HFF-Myc (cell line): ENCODE results near the gene LRP1-AS.
"Not testable (repeated sequence)": the region's sequence is repeated elsewhere in the genome, so short reads cannot be mapped to it uniquely, and the experiment has no call there.

Source experiments
- DNase-seq: peaks from one replicate; pipeline ENCODE4 v3.0.0-alpha.2; 2011; ENCODE audit warnings: low read depth; ENCODE audit errors: extremely low read depth
- H3K4me3 ChIP-seq: replicated peaks from 2 replicates; pipeline ENCODE4 v1.5.1; 2011; ENCODE audit warnings: low read depth, mild to moderate bottlenecking, control low read depth, low read length
- CTCF ChIP-seq: IDR thresholded peaks from 2 replicates; pipeline ENCODE4 v1.5.1; 2012; ENCODE audit warnings: mild to moderate bottlenecking, low read depth, low read length, control low read depth; ENCODE audit errors: missing control alignments

The LRP1-AS gene

GRCh38 chr12:57126061-57126460 lies 21.4 kb downstream of the LRP1-AS start:
- no peak for TF ChIP-seq CTCF
- no peak overlapping the region for H3K4me3 ChIP-seq
- no peak for DNase-seq

DNA sequence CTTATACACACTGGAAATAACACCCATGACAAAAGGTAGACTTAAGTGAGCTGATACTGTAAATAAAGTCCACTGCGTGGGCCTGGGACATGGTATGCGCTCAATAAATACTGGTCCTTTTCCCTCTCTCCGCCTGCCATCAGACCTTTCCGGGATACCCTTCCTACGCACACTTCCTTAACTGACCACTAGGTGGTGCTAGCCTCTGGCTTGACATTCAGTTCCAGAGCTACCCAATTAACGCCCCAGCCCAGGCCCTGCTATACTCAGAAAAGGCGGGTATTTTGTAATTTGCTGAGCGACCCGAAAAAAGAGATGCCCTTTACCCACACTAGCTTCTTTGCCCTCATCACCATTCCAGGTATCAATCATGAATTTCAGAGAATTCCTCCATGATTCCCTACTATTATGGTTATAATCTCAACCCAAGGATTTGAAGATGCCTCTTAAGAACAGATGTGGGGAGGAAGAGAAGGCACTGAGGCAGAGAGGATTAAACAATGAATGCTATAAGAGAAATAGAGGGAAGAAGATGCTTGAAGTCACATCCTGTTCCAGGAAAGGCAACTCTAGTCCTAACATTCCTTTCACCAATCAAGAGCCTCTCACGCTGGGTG lies 23.1 kb downstream of the LRP1-AS start:
- H3K4me3 ChIP-seq, result no peak overlapping the region
- DNase-seq, result peak; percentile 78
- TF ChIP-seq CTCF, result peak; percentile 97

DNA sequence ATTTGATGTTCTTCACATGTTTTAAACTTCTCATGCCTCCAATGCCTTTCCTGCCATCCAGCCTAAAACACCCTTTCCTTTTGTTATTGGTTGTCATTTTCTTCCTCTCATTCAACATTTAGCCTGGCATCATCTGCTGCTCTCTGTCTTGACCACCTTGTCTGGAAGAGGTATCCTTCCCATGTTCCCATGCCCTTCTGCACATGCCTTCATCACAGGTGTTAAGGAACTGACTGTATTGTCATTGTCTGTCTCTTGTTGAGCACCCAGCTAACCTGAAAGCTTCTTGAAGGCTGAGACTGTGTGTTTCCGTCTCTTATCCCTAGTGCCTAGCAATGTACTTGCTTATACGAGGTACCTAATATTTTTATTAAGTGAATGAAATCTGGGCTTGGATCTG lies 23.6 kb downstream of the LRP1-AS start:
- DNase-seq, result no peak
- H3K4me3 ChIP-seq, result no peak overlapping the region
- no peak for TF ChIP-seq CTCF

DNA sequence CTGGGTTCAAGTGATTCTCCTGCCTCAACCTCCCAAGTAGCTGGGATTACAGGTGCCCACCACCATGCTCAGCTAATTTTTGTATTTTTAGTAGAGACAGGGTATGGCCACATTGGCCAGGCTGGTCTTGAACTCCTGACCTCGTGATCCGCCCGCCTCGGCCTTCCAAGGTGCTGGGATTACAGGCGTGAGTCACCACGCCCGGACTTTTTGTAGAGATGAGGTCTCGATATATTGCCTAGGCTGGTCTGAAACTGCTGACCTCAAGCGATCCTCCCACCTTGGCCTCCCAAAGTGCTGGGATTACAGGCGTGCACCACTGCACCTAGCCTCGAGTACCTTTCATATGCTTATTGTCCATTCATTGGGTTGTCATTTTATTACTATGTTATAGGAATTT lies 26.7 kb downstream of the LRP1-AS start:
- DNase-seq, H3K4me3 ChIP-seq: not testable (repeated sequence)

DNA sequence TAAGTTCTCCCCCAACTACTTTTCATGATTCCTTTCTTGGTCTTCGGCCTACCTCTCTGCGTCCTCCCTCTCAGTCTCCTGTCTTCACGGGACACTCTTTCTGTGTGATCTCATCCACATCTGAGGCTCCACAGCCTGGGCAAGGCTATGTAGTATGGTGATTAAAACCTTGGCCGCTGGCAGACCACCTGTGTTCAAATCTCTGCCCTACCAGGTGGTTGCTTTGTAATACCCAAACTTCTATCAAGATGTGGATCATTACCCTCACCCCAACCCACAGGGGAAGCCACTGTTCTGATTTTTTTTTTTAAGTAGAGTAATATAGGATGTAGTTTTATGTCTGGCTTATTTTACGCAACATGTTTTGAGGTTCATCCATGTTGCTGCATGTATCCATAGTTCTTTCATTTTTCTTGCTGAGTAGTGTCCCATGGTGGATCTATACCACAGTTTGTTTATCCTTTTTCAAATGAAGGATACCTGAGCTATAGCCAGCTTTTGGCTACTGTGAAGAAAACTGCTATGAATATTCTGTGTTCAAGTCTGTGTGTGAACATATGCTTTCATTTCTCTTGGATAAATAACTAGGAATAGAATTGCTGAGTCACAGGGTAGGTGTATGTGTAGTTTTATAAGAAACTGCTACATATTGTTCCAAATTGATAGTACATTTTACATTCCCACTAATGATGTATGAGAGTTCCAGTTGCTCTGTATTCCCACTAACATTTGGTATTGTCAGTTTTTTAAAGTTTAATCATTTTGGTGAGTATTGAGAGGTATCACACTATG lies 27.9 kb downstream of the LRP1-AS start:
- DNase-seq, result no peak
- TF ChIP-seq CTCF, result no peak
- no peak overlapping the region for H3K4me3 ChIP-seq

- H3K4me3 ChIP-seq, result no peak overlapping the region
- no peak for TF ChIP-seq CTCF
- no peak for DNase-seq
Measured at GRCh38 chr12:57118711-57119271, 28.6 kb downstream of the LRP1-AS start.

DNA sequence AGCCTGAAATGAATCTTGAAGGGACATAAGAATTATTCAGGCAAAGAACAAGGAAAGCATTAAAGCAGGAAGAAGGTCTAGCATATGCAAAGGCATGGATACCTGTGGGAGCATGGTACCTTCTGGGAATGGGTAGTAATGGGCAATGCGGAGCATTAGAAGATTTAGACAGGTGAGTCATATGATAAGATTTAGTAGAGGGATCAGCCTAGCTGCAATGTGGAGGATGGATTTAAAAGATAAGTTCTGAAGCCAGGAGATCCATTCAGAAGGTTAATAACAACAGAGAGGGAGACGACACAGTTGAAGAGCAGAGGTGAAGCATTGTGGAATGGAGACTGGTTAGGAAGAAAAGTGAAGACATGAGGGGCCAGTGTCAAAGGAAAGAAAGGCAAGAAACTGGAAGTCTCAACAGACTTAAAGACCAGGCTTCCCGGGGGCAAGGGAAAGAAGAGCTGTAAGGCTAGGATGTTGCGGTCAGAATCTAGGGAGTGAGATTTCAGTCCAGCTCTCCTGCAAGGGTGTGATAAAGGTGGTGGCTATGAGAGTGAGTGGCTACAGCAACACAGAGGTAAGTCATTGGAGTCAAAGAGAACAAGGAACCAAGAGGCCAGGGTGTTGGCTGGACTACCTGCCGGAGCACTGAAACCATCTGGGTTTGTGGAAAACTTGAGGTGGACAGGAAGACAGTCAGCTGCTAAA lies 30.7 kb downstream of the LRP1-AS start:
- DNase-seq, result no peak
- no peak for TF ChIP-seq CTCF
- no peak overlapping the region for H3K4me3 ChIP-seq
